AG04449 (cell line): Measurements from ENCODE around the gene PDCD11.
"Not testable (repeated sequence)": the region's sequence is repeated elsewhere in the genome, so short reads cannot be mapped to it uniquely, and the experiment has no call there.

Source experiments
- CTCF ChIA-PET: fragments of 350-600 bp; formaldehyde crosslinking; extraction: SDS; loops from one replicate; lab custom pipeline; 2021; ENCODE audit warnings: antibody characterized with exemption; lab: Yijun Ruan, JAX
- POLR2A ChIA-PET: fragments of 400-600, 350-600 bp; formaldehyde crosslinking; extraction: SDS; loops from one replicate; lab custom pipeline; 2020; ENCODE audit warnings: antibody characterized with exemption, inconsistent platforms; lab: Yijun Ruan, JAX
- DNase-seq: peaks from one replicate; pipeline ENCODE4 v3.0.0-alpha.2; 2010; ENCODE audit warnings: low read depth, low spot score
- H3K4me3 ChIP-seq: 2 replicates; pipeline ENCODE4 v1.5.1; 2011; ENCODE audit warnings: low read depth, mild to moderate bottlenecking, control low read depth, low read length
- TF ChIP-seq, protein P1 (sequence below): IDR thresholded peaks from one replicate; pipeline ENCODE4 v1.5.1; 2011; ENCODE audit warnings: mild to moderate bottlenecking, moderate library complexity, low read length, control low read depth, inconsistent platforms; ENCODE audit not compliant: insufficient read depth; ENCODE audit errors: missing control alignments

The PDCD11 gene, protein sequence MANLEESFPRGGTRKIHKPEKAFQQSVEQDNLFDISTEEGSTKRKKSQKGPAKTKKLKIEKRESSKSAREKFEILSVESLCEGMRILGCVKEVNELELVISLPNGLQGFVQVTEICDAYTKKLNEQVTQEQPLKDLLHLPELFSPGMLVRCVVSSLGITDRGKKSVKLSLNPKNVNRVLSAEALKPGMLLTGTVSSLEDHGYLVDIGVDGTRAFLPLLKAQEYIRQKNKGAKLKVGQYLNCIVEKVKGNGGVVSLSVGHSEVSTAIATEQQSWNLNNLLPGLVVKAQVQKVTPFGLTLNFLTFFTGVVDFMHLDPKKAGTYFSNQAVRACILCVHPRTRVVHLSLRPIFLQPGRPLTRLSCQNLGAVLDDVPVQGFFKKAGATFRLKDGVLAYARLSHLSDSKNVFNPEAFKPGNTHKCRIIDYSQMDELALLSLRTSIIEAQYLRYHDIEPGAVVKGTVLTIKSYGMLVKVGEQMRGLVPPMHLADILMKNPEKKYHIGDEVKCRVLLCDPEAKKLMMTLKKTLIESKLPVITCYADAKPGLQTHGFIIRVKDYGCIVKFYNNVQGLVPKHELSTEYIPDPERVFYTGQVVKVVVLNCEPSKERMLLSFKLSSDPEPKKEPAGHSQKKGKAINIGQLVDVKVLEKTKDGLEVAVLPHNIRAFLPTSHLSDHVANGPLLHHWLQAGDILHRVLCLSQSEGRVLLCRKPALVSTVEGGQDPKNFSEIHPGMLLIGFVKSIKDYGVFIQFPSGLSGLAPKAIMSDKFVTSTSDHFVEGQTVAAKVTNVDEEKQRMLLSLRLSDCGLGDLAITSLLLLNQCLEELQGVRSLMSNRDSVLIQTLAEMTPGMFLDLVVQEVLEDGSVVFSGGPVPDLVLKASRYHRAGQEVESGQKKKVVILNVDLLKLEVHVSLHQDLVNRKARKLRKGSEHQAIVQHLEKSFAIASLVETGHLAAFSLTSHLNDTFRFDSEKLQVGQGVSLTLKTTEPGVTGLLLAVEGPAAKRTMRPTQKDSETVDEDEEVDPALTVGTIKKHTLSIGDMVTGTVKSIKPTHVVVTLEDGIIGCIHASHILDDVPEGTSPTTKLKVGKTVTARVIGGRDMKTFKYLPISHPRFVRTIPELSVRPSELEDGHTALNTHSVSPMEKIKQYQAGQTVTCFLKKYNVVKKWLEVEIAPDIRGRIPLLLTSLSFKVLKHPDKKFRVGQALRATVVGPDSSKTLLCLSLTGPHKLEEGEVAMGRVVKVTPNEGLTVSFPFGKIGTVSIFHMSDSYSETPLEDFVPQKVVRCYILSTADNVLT (N-terminal part only)

DNA sequence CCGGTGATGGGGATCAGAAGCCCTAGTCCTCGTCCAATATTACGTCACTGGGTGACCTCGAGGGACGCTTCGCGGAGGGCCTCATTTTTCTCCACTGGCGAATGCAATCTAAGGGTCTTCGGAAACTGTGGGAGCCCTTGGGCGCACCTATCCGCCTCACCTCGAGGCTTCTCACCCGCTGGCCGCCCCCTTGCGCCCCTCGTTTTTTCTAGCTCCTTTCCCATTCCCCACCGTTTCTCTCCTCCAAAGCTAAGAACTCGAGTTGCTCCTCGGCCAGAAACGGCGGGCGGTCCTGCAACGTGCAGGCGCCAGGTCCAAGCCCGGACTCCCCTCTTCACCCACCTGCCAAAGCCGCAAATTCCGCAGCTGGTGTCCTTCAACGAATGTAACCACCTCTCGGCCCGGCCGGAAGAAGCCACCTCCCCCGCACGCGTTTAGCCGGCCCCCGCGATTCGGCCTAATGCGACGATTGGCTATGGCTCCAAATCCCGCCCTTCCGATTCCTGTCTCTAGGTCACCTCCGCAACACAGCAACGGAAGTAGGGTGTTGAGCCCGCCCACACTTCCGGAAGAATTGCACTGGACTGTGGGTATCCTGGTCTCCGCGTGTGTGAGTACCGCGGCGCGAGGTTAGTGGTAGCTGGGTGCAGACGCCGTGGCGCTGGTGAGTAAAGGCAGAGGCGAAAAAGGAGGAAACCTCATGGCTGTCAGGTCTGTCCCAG, at the start of gene PDCD11, which contains the start of gene ATP5MK:
Gene PDCD11, plus strand, starts transcription at position 560 of the 722 bp plus-strand sequence. CDS start 1,801 bp downstream, outside the sequence.
Gene ATP5MK, minus strand, starts transcription at position 409 of the 722 bp plus-strand sequence. CDS start 4,018 bp downstream, outside the sequence.
- ChIA-PET POLR2A (interaction anchor here (0.6 to 1.4 kb wide), 5 partner anchors 12 to 28 kb away, joined by 3 to 8 read pairs (median 4); partner anchors contain the start of gene TAF5), CTCF (interaction anchor here (0.8 to 2.3 kb wide), 11 partner anchors 9 to 89 kb away, joined by 3 to 6 read pairs (median 3); no protein-coding TSS in a partner anchor)
- TF ChIP-seq, protein P1, sequence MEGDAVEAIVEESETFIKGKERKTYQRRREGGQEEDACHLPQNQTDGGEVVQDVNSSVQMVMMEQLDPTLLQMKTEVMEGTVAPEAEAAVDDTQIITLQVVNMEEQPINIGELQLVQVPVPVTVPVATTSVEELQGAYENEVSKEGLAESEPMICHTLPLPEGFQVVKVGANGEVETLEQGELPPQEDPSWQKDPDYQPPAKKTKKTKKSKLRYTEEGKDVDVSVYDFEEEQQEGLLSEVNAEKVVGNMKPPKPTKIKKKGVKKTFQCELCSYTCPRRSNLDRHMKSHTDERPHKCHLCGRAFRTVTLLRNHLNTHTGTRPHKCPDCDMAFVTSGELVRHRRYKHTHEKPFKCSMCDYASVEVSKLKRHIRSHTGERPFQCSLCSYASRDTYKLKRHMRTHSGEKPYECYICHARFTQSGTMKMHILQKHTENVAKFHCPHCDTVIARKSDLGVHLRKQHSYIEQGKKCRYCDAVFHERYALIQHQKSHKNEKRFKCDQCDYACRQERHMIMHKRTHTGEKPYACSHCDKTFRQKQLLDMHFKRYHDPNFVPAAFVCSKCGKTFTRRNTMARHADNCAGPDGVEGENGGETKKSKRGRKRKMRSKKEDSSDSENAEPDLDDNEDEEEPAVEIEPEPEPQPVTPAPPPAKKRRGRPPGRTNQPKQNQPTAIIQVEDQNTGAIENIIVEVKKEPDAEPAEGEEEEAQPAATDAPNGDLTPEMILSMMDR = peak; percentile 29
- peak within 1 kb of the TSS; percentile 95 for H3K4me3 ChIP-seq
- DNase-seq = peak; percentile 85

DNA sequence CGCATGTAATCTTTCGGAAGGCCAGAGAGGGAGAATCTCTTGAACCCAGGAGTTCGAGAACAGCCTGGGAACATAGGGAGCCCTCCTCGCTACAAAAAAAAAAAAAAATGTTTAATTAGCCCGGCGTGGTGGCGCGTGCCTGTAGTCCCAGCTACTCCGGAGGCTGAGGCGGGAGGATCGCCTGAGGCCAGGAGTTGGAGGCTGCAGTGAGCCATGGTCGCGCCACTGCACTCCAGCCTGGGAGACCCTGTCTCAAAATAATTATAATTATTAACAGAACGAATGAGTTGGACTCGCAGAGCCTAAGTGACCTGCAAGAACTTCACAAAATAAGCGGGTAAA, 46.3 kb upstream of the PDCD11 start:
- peak overlapping the region; percentile 73 for H3K4me3 ChIP-seq
- TF ChIP-seq, protein P1 = no peak
- POLR2A ChIA-PET = interaction anchor here (0.8 kb wide), 2 partner anchors 17 to 19 kb away, joined by 3 to 4 read pairs; partner anchors contain the start of gene TAF5
- no peak for DNase-seq
- CTCF ChIA-PET = interaction anchor here (0.9 to 1.9 kb wide), 6 partner anchors 16 to 135 kb away, joined by 3 to 6 read pairs (median 4); partner anchors contain the start of gene TAF5

DNA sequence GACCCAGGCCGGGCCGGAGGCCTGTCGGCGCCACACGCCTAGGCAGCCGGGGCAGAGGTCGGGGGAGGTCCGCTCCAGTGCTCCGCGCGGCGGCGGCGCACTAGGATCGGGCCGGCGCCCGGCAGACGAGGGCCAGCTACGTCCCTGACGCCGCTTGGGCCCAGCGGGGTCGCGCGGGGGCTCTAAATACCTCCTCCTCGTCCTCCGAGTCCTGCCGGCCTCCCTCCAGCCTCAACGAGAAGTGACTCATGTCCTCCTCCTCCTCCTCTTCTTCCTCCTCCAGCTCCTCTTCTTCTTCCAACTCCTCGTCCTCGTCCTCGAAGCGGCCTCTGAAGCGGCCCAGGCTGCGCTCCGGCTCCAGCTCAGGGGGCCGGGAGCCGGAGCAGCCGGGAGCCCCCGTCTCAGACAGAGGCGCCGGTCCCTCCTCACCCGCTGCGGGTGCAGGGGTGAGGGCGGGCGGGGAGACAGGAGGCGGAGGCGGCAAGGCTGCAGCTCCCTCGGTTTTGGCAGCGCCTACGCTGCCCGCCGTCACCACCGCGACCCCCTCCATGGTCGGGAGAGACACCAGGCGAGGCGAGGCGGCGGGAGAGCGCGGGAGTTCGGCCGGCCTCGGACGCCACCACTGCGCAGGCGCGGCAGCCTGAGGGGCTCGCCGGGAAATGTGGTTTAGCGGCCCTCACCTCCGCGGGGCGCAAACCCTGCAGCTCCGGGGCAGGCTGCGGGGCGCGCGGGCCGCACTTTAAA, 45.7 kb upstream of the PDCD11 start, which contains the start of gene PCGF6:
Gene PCGF6, minus strand, starts transcription at position 624 of the 744 bp plus-strand sequence. Its CDS starts 74 bp downstream, at position 550.
- POLR2A ChIA-PET = interaction anchor here (0.8 kb wide), 2 partner anchors 17 to 18 kb away, joined by 3 to 4 read pairs; partner anchors contain the start of gene TAF5
- CTCF ChIA-PET = interaction anchor here (0.9 to 1.9 kb wide), 6 partner anchors 17 to 135 kb away, joined by 3 to 6 read pairs (median 5); no protein-coding TSS in a partner anchor
- H3K4me3 ChIP-seq = peak within 1 kb of the TSS; percentile 73
- TF ChIP-seq, protein P1 = peak; percentile 19
- DNase-seq = no peak

DNA sequence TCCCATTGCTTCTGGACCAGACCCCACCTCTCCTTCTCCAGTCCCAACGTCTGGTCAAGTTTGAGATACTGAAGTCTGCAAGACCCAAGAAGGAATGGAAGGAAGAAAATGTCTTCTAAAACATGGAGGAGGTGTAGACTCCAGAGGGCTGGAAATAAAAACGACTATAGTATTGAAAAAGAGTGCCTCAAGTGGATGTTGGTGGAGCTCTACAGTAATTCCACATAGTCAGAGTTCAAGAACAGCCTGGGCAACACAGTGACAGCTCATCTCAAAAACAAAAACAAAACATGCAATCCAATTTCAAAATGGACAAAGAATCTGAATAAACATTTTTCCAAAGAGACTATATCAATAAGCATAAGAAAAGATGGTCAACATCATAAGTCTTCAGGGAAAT, 43.1 kb upstream of the PDCD11 start:
- CTCF ChIA-PET = interaction anchor here (0.7 to 1.7 kb wide), 2 partner anchors 19 to 54 kb away, joined by 3 to 8 read pairs; no protein-coding TSS in a partner anchor
- DNase-seq = no peak
- no peak overlapping the region for H3K4me3 ChIP-seq
- POLR2A ChIA-PET = no interaction called here
- TF ChIP-seq, protein P1 = no peak

DNA sequence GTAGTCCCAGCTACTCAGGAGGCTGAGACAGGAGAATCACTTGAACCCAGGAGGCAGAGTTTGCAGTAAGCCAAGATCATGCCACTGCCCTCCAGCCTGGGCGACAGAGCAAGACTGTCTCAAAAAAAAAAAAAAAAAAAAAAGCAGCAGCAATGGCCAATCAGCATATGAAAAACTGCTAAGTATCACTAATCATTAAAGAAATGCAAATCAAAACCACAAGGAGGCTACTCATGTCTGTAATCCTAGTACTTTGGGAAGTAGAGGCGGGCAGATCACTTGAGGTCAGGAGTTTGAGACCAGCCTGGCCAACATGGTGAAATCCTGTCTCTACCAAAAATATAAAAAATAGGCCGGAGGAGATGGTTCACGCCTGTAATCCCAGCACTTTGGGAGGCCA, 41.9 kb upstream of the PDCD11 start:
- H3K4me3 ChIP-seq, POLR2A ChIA-PET, CTCF ChIA-PET, DNase-seq: not testable (repeated sequence)
